ENCODE results near the gene BBS9.

DNA sequence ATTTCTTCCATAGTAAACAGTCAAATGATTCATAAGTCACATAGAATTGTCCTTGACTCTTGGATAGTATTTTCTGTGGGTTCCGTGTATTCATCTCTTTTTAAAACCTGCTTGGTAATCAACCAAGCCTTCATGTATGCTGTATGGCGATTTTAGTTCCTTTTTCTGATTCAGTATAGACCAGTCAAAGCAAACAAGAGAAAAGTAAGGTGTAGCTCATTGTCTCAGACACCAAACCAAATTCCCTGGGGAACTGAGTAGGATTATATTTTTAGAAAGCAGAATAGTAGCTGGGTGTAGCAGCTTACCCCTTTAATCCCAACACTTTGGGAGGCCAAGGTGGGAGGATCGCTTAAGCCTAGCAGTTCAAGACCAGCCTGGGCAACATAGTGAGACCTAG lies 240.5 kb downstream of the BBS9 start:
- TF ChIP-seq, protein P1, sequence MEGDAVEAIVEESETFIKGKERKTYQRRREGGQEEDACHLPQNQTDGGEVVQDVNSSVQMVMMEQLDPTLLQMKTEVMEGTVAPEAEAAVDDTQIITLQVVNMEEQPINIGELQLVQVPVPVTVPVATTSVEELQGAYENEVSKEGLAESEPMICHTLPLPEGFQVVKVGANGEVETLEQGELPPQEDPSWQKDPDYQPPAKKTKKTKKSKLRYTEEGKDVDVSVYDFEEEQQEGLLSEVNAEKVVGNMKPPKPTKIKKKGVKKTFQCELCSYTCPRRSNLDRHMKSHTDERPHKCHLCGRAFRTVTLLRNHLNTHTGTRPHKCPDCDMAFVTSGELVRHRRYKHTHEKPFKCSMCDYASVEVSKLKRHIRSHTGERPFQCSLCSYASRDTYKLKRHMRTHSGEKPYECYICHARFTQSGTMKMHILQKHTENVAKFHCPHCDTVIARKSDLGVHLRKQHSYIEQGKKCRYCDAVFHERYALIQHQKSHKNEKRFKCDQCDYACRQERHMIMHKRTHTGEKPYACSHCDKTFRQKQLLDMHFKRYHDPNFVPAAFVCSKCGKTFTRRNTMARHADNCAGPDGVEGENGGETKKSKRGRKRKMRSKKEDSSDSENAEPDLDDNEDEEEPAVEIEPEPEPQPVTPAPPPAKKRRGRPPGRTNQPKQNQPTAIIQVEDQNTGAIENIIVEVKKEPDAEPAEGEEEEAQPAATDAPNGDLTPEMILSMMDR (conservative IDR thresholded peaks at IDR 0.05; ENCODE audit: low read depth, low read length), result no peak
- TF ChIP-seq EZH2 (IDR thresholded peaks at IDR 0.05; ENCODE audit: low read length, unreplicated experiment), result no peak
